Measurements from ENCODE around the gene UBQLNL.

UBQLNL gene

GRCh38 chr11:5504403-5504921, 12.0 kb downstream of the UBQLNL start:
- no peak for DNase-seq (ENCODE audit: low spot score)
- TF ChIP-seq, protein P1, sequence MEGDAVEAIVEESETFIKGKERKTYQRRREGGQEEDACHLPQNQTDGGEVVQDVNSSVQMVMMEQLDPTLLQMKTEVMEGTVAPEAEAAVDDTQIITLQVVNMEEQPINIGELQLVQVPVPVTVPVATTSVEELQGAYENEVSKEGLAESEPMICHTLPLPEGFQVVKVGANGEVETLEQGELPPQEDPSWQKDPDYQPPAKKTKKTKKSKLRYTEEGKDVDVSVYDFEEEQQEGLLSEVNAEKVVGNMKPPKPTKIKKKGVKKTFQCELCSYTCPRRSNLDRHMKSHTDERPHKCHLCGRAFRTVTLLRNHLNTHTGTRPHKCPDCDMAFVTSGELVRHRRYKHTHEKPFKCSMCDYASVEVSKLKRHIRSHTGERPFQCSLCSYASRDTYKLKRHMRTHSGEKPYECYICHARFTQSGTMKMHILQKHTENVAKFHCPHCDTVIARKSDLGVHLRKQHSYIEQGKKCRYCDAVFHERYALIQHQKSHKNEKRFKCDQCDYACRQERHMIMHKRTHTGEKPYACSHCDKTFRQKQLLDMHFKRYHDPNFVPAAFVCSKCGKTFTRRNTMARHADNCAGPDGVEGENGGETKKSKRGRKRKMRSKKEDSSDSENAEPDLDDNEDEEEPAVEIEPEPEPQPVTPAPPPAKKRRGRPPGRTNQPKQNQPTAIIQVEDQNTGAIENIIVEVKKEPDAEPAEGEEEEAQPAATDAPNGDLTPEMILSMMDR (IDR thresholded peaks at IDR 0.05; ENCODE audit: extremely low read depth, insufficient read depth, missing control alignments), result no peak
- in situ Hi-C loops (cut with MboI; ENCODE audit: low pct_unique_long_range_greater_than_20kb, low sequenced_read_pairs, unreplicated experiment), result no loop called here

- in situ Hi-C loops (cut with MboI; ENCODE audit: low pct_unique_long_range_greater_than_20kb, low sequenced_read_pairs, unreplicated experiment), result no loop called here
- no peak for DNase-seq (ENCODE audit: low spot score)
These were observed 16.1 kb downstream of the UBQLNL start for GRCh38 chr11:5500393-5500801.

DNA sequence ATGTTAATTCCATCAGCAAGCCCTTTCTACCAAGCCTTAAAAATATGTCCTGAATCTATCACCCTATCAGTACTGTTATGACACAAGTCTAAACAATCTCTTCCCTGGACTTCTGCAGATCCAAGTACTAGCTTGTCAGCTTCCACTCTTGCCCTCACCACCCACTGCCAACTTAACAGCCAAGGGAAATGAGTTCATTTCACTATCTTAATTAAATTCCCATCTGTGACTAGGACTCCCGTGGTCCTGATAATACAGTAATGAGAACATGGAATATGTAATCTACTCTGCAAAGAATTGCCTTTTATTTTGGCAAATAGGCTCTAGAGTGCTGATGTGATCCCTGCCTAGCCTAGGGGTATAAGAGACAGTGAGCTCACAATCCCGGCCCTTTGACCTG, 16.8 kb downstream of the UBQLNL start:
- TF ChIP-seq, protein P1 (IDR thresholded peaks at IDR 0.05; ENCODE audit: extremely low read depth, insufficient read depth, missing control alignments), result no peak
- no peak for DNase-seq (ENCODE audit: low spot score)
- in situ Hi-C loops (cut with MboI; ENCODE audit: low pct_unique_long_range_greater_than_20kb, low sequenced_read_pairs, unreplicated experiment), result loop anchor here (25.0 kb wide), 1 partner anchor 313 kb away; the partner anchor contains the start of gene OR52N2

More at GRCh38 chr11:5500393-5500801, 16.1 kb downstream of the UBQLNL start:
- TF ChIP-seq, protein P1 (IDR thresholded peaks at IDR 0.05; ENCODE audit: extremely low read depth, insufficient read depth, missing control alignments), result no peak

DNA sequence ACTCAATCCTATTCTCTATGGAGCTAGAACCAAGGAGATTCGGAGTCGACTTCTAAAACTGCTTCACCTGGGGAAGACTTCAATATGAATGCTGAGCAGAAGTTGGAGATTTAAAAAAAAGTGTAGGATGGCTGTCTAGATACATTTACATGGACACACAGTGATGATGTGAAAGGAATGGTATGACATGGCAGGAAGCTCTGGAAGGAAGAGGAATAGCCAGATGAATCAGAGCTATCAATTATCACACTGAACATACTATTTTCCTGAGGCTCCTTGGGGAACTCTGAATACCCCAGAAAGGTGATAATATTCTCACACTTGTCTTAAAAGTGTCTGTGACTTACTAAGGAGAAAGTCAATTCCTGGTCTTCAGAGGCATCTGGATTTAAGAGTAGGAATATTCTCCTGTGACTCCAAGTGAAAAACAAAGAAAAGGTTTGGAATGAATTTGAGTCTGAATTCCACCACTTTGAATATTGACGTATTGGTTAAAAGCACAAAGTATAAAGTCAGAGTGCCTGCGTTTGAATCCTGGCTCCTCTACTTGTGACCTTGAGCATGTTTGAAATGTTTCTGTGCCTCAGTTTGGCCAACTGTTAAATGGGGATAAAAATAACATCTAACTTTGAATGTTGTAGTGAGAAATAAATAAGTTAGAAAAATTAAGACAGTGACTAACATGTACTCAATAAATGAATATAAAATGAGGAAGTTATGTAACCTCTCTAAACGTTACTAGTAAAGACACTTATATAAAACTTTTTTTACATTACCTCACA, 26.7 kb downstream of the UBQLNL start:
- no peak for DNase-seq (ENCODE audit: low spot score)
- in situ Hi-C loops (cut with MboI; ENCODE audit: low pct_unique_long_range_greater_than_20kb, low sequenced_read_pairs, unreplicated experiment), result loop anchor here (25.0 kb wide), 1 partner anchor 323 kb away; the partner anchor contains the start of gene OR52N2
- TF ChIP-seq, protein P1 (IDR thresholded peaks at IDR 0.05; ENCODE audit: extremely low read depth, insufficient read depth, missing control alignments), result no peak

- in situ Hi-C loops (cut with MboI; ENCODE audit: low pct_unique_long_range_greater_than_20kb, low sequenced_read_pairs, unreplicated experiment), result loop anchor here (25.0 kb wide), 1 partner anchor 323 kb away; the partner anchor contains the start of gene OR52N2
- no peak for DNase-seq (ENCODE audit: low spot score)
- TF ChIP-seq, protein P1 (IDR thresholded peaks at IDR 0.05; ENCODE audit: extremely low read depth, insufficient read depth, missing control alignments), result no peak
These were observed 27.6 kb downstream of the UBQLNL start for GRCh38 chr11:5488798-5489399.

DNA sequence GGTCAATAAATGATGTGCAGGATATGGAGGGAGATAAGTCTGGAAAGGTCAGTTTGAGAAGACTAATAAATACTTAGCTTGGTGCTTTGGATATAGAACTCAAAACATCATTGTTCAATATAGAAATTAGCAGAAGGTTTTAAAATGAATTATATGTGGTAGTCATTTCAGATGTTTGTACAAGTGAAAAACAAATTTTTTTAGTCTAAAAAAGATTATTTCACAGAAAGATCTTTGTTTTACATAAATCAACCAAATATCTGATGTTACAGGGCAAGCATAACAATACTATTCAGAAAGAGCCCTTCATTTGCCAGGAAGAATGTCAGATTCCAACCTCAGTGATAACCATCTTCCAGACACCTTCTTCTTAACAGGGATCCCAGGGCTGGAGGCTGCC, 28.1 kb downstream of the UBQLNL start, which contains the start of gene OR52D1:
TSS of gene OR52D1 (plus strand) at position 301 of the 400 bp plus-strand sequence. CDS start at position 323, 22 bp downstream.
- in situ Hi-C loops (cut with MboI; ENCODE audit: low pct_unique_long_range_greater_than_20kb, low sequenced_read_pairs, unreplicated experiment), result loop anchor here (25.0 kb wide), 1 partner anchor 324 kb away; the partner anchor contains the start of gene OR52N2
- TF ChIP-seq, protein P1 (IDR thresholded peaks at IDR 0.05; ENCODE audit: extremely low read depth, insufficient read depth, missing control alignments), result no peak

More for the DNA sequence above, 28.1 kb downstream of the UBQLNL start, which contains the start of gene OR52D1:
- no peak for DNase-seq (ENCODE audit: low spot score)
